GM12865 (cell line): ENCODE measurements around the gene SOX9.

ENCODE experiments used
- DNase-seq: peaks from one replicate; pipeline ENCODE4 v3.0.0; 2010; ENCODE audit warnings: low read depth
- H3K4me3 ChIP-seq: 2 replicates; pipeline ENCODE4 v1.5.1; 2011; ENCODE audit warnings: mild to moderate bottlenecking, low read depth, low read length, control low read depth
- TF ChIP-seq, protein P1 (sequence below): IDR thresholded peaks from 2 replicates; pipeline ENCODE4 v1.5.1; 2011; ENCODE audit warnings: low read length, control low read depth, low read depth, inconsistent platforms; ENCODE audit not compliant: insufficient read depth; ENCODE audit errors: missing control alignments

The SOX9 gene

GRCh38 chr17:72100470-72100869 lies 20.4 kb upstream of the SOX9 start:
- H3K4me3 ChIP-seq: no peak overlapping the region
- TF ChIP-seq, protein P1, sequence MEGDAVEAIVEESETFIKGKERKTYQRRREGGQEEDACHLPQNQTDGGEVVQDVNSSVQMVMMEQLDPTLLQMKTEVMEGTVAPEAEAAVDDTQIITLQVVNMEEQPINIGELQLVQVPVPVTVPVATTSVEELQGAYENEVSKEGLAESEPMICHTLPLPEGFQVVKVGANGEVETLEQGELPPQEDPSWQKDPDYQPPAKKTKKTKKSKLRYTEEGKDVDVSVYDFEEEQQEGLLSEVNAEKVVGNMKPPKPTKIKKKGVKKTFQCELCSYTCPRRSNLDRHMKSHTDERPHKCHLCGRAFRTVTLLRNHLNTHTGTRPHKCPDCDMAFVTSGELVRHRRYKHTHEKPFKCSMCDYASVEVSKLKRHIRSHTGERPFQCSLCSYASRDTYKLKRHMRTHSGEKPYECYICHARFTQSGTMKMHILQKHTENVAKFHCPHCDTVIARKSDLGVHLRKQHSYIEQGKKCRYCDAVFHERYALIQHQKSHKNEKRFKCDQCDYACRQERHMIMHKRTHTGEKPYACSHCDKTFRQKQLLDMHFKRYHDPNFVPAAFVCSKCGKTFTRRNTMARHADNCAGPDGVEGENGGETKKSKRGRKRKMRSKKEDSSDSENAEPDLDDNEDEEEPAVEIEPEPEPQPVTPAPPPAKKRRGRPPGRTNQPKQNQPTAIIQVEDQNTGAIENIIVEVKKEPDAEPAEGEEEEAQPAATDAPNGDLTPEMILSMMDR: no peak
- no peak for DNase-seq

DNA sequence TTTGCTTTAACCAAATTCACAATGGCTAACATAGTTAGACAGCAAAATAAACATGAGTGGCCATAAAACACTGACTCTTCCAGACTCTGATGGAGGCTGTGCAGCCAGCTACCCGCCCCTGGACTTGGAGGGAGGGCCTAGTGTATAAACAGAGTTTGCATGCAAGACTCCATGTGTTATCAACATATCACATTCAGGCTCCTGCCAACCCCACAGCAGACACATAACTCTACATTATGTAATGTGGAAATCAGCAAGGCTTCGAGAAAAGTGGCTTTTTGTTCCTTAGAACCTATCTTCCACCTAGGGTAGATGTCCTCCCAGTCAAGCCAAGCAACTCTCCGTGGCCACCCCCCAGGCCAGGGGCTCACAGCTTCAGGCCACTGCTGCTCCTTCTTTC lies 19.3 kb upstream of the SOX9 start:
- TF ChIP-seq, protein P1: no peak
- no peak overlapping the region for H3K4me3 ChIP-seq
- no peak for DNase-seq

GRCh38 chr17:72102366-72102765 lies 18.5 kb upstream of the SOX9 start:
- no peak overlapping the region for H3K4me3 ChIP-seq
- TF ChIP-seq, protein P1: no peak
- no peak for DNase-seq

DNA sequence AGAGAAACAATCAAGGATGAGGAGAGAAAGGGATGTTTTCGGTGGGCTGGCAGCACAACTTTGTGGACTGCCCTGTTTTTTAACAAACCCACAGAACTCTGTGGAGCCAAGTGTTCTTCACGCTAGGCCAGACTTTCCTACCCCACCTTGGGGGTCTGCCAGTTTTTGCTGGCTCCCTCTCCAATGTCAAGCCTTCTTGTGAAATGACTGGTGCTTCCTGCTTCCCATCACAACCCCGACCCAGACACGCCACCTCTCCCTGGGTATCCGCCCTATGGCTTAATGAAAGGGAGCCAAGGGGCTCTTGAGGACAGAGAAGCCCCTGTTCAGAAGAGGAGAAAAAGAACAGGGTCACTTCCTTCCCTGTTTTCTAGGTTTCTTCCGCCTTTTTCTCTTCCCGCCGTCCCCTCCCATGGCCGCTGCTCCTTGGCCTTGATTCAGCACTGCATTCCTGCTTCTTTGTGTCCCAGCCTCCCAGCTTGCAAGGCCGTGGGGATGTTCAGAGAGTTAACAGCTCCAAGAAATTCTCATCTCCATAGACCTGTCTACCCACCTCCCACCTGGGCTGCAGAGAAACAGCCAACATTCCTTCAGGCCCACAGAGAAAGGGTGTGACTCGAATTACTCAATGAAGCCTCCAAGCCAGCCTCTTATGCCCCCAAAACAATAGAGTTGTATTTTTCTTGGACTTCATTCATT lies 16.5 kb upstream of the SOX9 start:
- no peak for DNase-seq
- no peak overlapping the region for H3K4me3 ChIP-seq
- TF ChIP-seq, protein P1: no peak

DNA sequence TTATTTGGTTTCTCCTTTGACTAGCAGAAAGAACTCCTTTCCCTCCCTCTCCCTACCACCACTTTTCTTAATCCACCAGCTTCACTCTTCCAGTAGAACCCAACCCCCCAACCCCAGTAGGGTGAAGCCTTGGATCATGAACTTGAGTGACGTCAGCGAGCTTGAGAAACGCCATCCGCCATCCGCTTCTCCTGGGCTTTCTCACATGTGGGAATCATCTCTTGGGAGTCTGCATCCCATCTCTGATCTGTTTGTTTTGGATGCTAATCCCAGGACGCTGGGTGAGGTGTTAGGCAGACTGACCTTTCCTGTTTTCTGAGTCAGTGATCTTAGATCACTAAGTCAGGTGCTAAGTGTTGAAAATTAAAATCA lies 16.0 kb upstream of the SOX9 start:
- TF ChIP-seq, protein P1: no peak
- H3K4me3 ChIP-seq: no peak overlapping the region
- no peak for DNase-seq

GRCh38 chr17:72107100-72107499 lies 13.7 kb upstream of the SOX9 start:
- TF ChIP-seq, protein P1: no peak
- H3K4me3 ChIP-seq: no peak overlapping the region
- no peak for DNase-seq
